Thyroid gland (tissue), 4 donors: ENCODE results near the gene HLA-C.

ENCODE experiments used
- CTCF ChIP-seq, 6 experiments: fragments of 200-600 bp in 3 of 6; fragments of 450-650 bp in 3 of 6; sonication (generic) in 3 of 6; IDR thresholded peaks; one replicate each; pipeline ENCODE4 v1.5.1; 2016 to 2019; ENCODE audit warnings: antibody characterized with exemption in 6 of 6, mild to moderate bottlenecking in 2 of 6, inconsistent platforms in 1 of 6, moderate library complexity in 1 of 6
- POLR2A ChIP-seq, 2 donors: fragments of 450-650 bp; IDR thresholded peaks; one replicate each; pipeline ENCODE4 v1.6.1; 2017; ENCODE audit warnings: antibody characterized with exemption in 2 of 2, mild to moderate bottlenecking in 2 of 2, moderate library complexity in 1 of 2

GRCh38 chr6:31222496-31222895 lies 49.4 kb downstream of the HLA-C start:
- TF ChIP-seq CTCF (IDR thresholded peaks at IDR 0.05) (no peak), POLR2A (IDR thresholded peaks at IDR 0.05) (no peak)
